Mesenchymal stem cell (in vitro differentiated cells and primary cell): ENCODE measurements around the gene LYZL6.

ENCODE experiments used
- DNase-seq: peaks from one replicate; pipeline ENCODE4 v3.0.0-alpha.2; 2013
- H2AFZ ChIP-seq: one replicate; pipeline ENCODE4 v1.6.1; 2013; ENCODE audit warnings: low read depth, mild to moderate bottlenecking, control low read depth, inconsistent platforms, low read length, moderate library complexity
- H2AK5ac ChIP-seq: 2 replicates; pipeline ENCODE4 v1.6.1; 2013; ENCODE audit warnings: low read length, moderate library complexity, mild to moderate bottlenecking, inconsistent platforms; ENCODE audit not compliant: severe bottlenecking
- H2BK120ac ChIP-seq: one replicate; pipeline ENCODE4 v1.6.1; 2013; ENCODE audit warnings: low read depth, mild to moderate bottlenecking, inconsistent platforms, low read length, moderate library complexity
- H2BK12ac ChIP-seq, 2 experiments: one replicate each; pipeline ENCODE4 v1.6.1; 2013; ENCODE audit warnings: inconsistent platforms in 2 of 2, low read length in 2 of 2, mild to moderate bottlenecking in 2 of 2, moderate library complexity in 2 of 2, control low read depth in 1 of 2
- H2BK15ac ChIP-seq: one replicate; pipeline ENCODE4 v1.6.1; 2013; ENCODE audit warnings: mild to moderate bottlenecking, low read depth, inconsistent platforms; ENCODE audit not compliant: poor library complexity, severe bottlenecking
- H2BK5ac ChIP-seq: 2 replicates; pipeline ENCODE4 v1.6.1; 2013; ENCODE audit warnings: low read depth, mild to moderate bottlenecking, low read length, control low read depth, inconsistent platforms; ENCODE audit not compliant: poor library complexity, severe bottlenecking
- H3K14ac ChIP-seq, 2 experiments: one replicate each; pipeline ENCODE4 v1.6.1; 2013; ENCODE audit warnings: inconsistent platforms in 2 of 2, low read length in 2 of 2, control low read depth in 1 of 2, mild to moderate bottlenecking in 1 of 2, moderate library complexity in 1 of 2
- H3K18ac ChIP-seq, 2 experiments: one replicate each; pipeline ENCODE4 v1.6.1; 2013; ENCODE audit warnings: inconsistent platforms in 2 of 2, low read length in 2 of 2, control low read depth in 1 of 2, low read depth in 1 of 2, mild to moderate bottlenecking in 1 of 2
- H3K23ac ChIP-seq, 2 experiments: one replicate each; pipeline ENCODE4 v1.6.1; 2013; ENCODE audit warnings: inconsistent platforms in 2 of 2, low read length in 2 of 2, mild to moderate bottlenecking in 2 of 2, moderate library complexity in 2 of 2, control low read depth in 1 of 2
- H3K27ac ChIP-seq: 2 replicates; pipeline ENCODE4 v1.5.1; 2013; ENCODE audit warnings: mild to moderate bottlenecking, moderate library complexity, low read length, control low read depth, inconsistent platforms; ENCODE audit not compliant: poor library complexity, severe bottlenecking
- H3K27me3 ChIP-seq, 2 experiments: 2 replicates each; pipeline versions ENCODE4 v1.6.1 to v1.7.0; 2013; ENCODE audit warnings: low read length in 2 of 2, mild to moderate bottlenecking in 2 of 2, moderate library complexity in 2 of 2, control low read depth in 1 of 2, inconsistent platforms in 1 of 2; ENCODE audit not compliant: control insufficient read depth in 1 of 2, insufficient read depth in 1 of 2
- H3K36me3 ChIP-seq, 2 experiments: 2 replicates each; pipeline versions ENCODE4 v1.6.1 to v1.7.0; 2013; ENCODE audit warnings: low read length in 2 of 2, control low read depth in 1 of 2, inconsistent platforms in 1 of 2, low read depth in 1 of 2, mild to moderate bottlenecking in 1 of 2; ENCODE audit not compliant: insufficient read depth in 2 of 2, control insufficient read depth in 1 of 2
- H3K4ac ChIP-seq, 2 experiments: one replicate each; pipeline ENCODE4 v1.6.1; 2013; ENCODE audit warnings: inconsistent platforms in 2 of 2, low read length in 2 of 2, mild to moderate bottlenecking in 2 of 2, moderate library complexity in 2 of 2, control low read depth in 1 of 2, low read depth in 1 of 2
- H3K4me1 ChIP-seq: 2 replicates; pipeline ENCODE4 v1.6.1; 2013; ENCODE audit warnings: low read depth, low read length, control low read depth; ENCODE audit not compliant: control insufficient read depth, insufficient read depth
- H3K4me2 ChIP-seq: 2 replicates; pipeline ENCODE4 v1.6.1; 2013; ENCODE audit warnings: low read length, mild to moderate bottlenecking, inconsistent platforms; ENCODE audit not compliant: poor library complexity, severe bottlenecking
- H3K4me3 ChIP-seq, 2 experiments: 2 replicates each; pipeline versions ENCODE4 v1.5.1 to v1.7.0; 2013; ENCODE audit warnings: low read length in 2 of 2, mild to moderate bottlenecking in 2 of 2, control low read depth in 1 of 2, low read depth in 1 of 2; ENCODE audit not compliant: insufficient read depth in 1 of 2
- H3K79me1 ChIP-seq: replicated peaks from 2 replicates; pipeline ENCODE4 v1.6.1; 2013; ENCODE audit warnings: mild to moderate bottlenecking, control low read depth, low read length, inconsistent platforms; ENCODE audit not compliant: poor library complexity, severe bottlenecking
- H3K9ac ChIP-seq: 2 replicates; pipeline ENCODE4 v1.7.0; 2013; ENCODE audit warnings: mild to moderate bottlenecking, low read length, moderate library complexity
- H3K9me3 ChIP-seq: 2 replicates; pipeline ENCODE4 v1.7.0; 2013; ENCODE audit warnings: mild to moderate bottlenecking, low read length; ENCODE audit not compliant: control insufficient read depth
- H4K8ac ChIP-seq: one replicate; pipeline ENCODE4 v1.6.1; 2013; ENCODE audit warnings: inconsistent platforms, mild to moderate bottlenecking, low read length, moderate library complexity
- H4K91ac ChIP-seq: one replicate; pipeline ENCODE4 v1.6.1; 2013; ENCODE audit warnings: mild to moderate bottlenecking, low read length, inconsistent platforms
- WGBS: methylation state at CpG from one replicate; pipeline ENCODE4 v1.1.7; 2013; ENCODE audit warnings: mixed read lengths; 5-methylcytosine and 5-hydroxymethylcytosine counted together

LYZL6 gene

DNA sequence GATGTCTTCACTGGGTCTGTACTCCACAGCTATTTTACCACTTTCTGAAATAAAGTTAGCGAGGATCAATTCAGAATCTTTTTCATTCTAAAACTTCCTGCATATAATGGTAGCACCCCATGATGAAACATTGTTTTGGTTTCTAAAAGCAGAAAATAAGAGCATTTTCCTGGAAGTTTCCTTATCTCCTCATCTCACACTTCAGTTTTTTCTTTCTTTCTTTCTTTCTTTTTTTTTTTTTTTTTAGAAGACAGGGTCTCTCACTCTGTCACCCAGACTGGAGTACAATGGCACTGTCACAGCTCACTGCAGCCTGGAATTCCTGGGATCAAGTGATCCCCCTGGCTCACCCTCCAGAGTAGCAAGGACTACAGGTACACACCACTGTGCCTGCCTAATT, 23.3 kb downstream of the LYZL6 start:
- Histone ChIP-seq H3K23ac (no peak overlapping the region), H3K79me1 (no peaks in the 10 kb centered on the region), H3K4me2 (no peak overlapping the region), H2BK120ac (no peak overlapping the region), H2BK5ac (no peak overlapping the region), H3K9me3 (no peaks in the 10 kb centered on the region), H3K14ac (no peak overlapping the region), H2BK12ac (no peak overlapping the region), H3K4me1 (no peaks in the 10 kb centered on the region), H3K27ac (no peak overlapping the region), H4K8ac (no peak overlapping the region), H3K27me3 (no peaks in the 10 kb centered on the region), H4K91ac (no peak overlapping the region), H2AK5ac (no peak overlapping the region), H3K4ac (no peak overlapping the region), H3K18ac (no peak overlapping the region), H2AFZ (no peak overlapping the region), H3K9ac (no peak overlapping the region), H3K4me3 (no peak overlapping the region), H3K36me3 (no peaks in the 10 kb centered on the region), H2BK15ac (no peak overlapping the region)
- 100% methylated on average over 1 of the region's 1 CpG for WGBS
- DNase-seq, result no peak

DNA sequence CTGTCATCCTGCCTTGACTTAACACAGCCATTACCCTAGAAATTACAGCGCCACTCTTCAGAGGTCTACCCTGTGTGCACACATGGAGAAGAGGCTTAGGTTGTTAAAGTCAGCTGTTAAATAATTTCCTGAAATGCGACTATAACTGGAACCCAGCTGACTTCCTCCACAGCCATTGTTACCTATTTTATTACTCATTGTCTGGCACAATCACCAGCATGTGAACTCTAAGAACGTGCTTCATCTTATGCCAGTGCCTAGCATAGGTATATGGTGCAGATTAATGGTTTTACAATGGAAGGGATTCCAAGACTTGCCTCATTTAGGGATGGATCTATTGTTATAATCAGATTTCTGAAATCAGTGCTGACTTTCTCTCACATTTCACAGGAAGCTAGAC, 24.8 kb downstream of the LYZL6 start:
- peaks cover 0 to 5% of the 10 kb centered on the region in 2 experiments for H3K27me3 ChIP-seq
- no peak overlapping the region for H2BK15ac ChIP-seq
- no peaks in the 10 kb centered on the region for H3K79me1 ChIP-seq
- 100% methylated on average over 2 of the region's 3 CpGs for WGBS
- H3K23ac ChIP-seq, result no peak overlapping the region
- H2BK120ac ChIP-seq, result no peak overlapping the region
- DNase-seq, result no peak
- no peak overlapping the region for H2BK5ac ChIP-seq
- no peaks in the 10 kb centered on the region for H3K36me3 ChIP-seq
- no peak overlapping the region for H3K4me2 ChIP-seq
- no peak overlapping the region for H3K4me3 ChIP-seq
- H3K9me3 ChIP-seq, result no peaks in the 10 kb centered on the region
- no peaks in the 10 kb centered on the region for H3K4me1 ChIP-seq
- H3K4ac ChIP-seq, result no peak overlapping the region
- H3K14ac ChIP-seq, result no peak overlapping the region
- H4K91ac ChIP-seq, result no peak overlapping the region
- H2AK5ac ChIP-seq, result no peak overlapping the region
- no peak overlapping the region for H2AFZ ChIP-seq
- H3K9ac ChIP-seq, result no peak overlapping the region
- no peak overlapping the region for H4K8ac ChIP-seq
- no peak overlapping the region for H2BK12ac ChIP-seq
- H3K18ac ChIP-seq, result no peak overlapping the region
- H3K27ac ChIP-seq, result no peak overlapping the region

DNA sequence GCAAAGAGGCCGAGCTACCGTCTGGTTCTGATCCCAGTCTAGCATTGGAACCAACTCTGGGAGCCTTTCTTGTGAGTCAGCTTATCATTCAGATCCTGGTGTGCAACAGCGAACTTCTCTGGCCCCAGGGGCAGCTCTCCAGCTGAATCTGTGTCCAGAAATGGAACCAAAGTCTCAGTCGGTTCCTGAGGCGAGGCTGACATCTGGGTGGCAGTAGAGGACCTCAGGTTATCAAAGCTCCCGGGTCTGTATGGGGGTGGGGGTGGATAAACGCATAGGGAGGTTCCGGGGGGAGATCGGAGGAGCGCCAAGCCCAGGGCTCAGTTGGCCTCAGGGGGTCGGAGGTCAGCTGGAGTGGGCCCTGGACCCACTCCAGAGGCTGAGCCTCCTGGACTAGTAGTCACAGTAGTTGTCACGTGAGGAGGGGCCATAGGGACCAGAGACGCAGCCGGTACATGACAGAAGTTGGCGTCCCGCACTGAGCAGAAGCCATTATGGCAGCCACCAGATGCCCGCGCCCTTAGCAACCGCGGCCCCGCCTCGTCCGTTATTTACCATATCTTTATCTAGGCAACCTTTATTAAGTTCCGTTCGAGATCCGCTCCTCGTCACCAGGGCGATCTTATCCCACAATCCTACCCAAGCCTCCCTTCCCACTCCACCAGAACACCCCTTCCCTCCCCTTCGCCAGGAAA, 25.8 kb downstream of the LYZL6 start:
- H3K4me3 ChIP-seq, result no peak overlapping the region
- H3K14ac ChIP-seq, result no peak overlapping the region
- H3K79me1 ChIP-seq, result no peaks in the 10 kb centered on the region
- H3K4ac ChIP-seq, result no peak overlapping the region
- no peak overlapping the region for H2BK5ac ChIP-seq
- no peak overlapping the region for H3K18ac ChIP-seq
- no peak overlapping the region for H3K9ac ChIP-seq
- no peak overlapping the region for H2AFZ ChIP-seq
- H2BK120ac ChIP-seq, result no peak overlapping the region
- H3K36me3 ChIP-seq, result no peaks in the 10 kb centered on the region
- no peak overlapping the region for H2AK5ac ChIP-seq
- DNase-seq, result no peak
- no peak overlapping the region for H3K4me2 ChIP-seq
- H3K27me3 ChIP-seq, result peaks cover 0 to 10% of the 10 kb centered on the region in 2 experiments
- WGBS, result 95% methylated on average over 29 of the region's 29 CpGs
- H2BK12ac ChIP-seq, result no peak overlapping the region
- no peak overlapping the region for H3K23ac ChIP-seq
- H3K27ac ChIP-seq, result no peak overlapping the region
- H2BK15ac ChIP-seq, result no peak overlapping the region
- no peak overlapping the region for H4K8ac ChIP-seq
- no peaks in the 10 kb centered on the region for H3K4me1 ChIP-seq
- H4K91ac ChIP-seq, result no peak overlapping the region
- H3K9me3 ChIP-seq, result no peaks in the 10 kb centered on the region

DNA sequence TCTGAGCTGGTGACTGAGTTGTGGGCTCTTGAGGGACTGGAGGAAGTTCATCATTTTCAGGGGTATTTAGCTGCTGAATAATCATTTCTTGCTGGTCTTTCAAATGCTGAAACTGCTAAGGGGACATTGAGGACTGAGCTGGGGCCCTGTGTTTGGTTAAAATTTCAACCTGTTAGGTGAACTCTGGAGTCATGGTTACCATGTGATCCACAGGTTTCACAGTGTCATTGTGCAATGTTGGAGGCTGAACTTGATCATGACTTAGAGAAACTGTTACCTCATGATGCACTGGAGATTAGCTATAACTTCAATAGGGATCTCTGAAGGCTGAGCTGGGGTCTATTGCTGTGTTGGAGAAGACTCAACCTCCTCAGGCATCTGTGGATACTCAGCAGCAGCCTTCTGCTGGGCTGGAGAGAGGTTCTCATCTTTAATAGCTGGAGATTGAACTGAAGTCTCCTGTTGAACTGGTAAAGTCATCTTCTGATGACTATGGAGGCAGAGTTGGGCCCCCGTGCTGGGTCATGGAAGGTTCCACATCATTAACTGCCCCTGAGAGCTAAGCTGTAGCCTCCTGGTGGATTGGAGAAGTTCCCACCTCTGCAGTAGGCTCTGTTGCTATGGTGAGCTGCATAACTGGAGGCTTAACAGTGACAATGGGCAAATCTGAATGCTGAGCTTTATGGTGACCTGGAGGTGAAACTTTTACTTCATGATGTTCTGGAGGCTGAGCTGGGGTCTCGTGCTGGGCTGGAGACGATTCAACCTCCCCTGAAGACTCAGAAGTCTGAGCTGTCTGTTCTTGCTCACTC, 28.2 kb downstream of the LYZL6 start:
- Histone ChIP-seq H3K9me3 (no peaks in the 10 kb centered on the region), H3K18ac (no peak overlapping the region), H2BK5ac (no peak overlapping the region), H3K27ac (no peak overlapping the region), H3K4me1 (no peaks in the 10 kb centered on the region), H2AK5ac (no peak overlapping the region), H3K23ac (no peak overlapping the region), H2AFZ (no peak overlapping the region), H2BK15ac (no peak overlapping the region), H3K36me3 (no peaks in the 10 kb centered on the region), H2BK120ac (no peak overlapping the region), H4K91ac (no peak overlapping the region), H3K27me3 (peaks cover 0 to 13% of the 10 kb centered on the region in 2 experiments), H3K9ac (no peak overlapping the region), H4K8ac (no peak overlapping the region), H3K4me3 (no peak overlapping the region), H3K4ac (no peak overlapping the region), H3K14ac (no peak overlapping the region), H3K4me2 (no peak overlapping the region), H3K79me1 (no peaks in the 10 kb centered on the region), H2BK12ac (no peak overlapping the region)
- WGBS, result 71% methylated on average over 3 of the region's 3 CpGs
- no peak for DNase-seq
